HG02763 (cell line): ENCODE measurements around the gene RAD51B.

Experiments used
- ATAC-seq: cut with Tn5 transposase; IDR thresholded peaks from one replicate; pipeline ENCODE4 v1.9.1; 2021; ENCODE audit warnings: mild to moderate bottlenecking, moderate library complexity; ENCODE audit not compliant: unreplicated experiment

Gene RAD51B

GRCh38 chr14:68593806-68594536, 774.4 kb downstream of the RAD51B start:
- ATAC-seq, result no peak

GRCh38 chr14:68594737-68595380, 775.3 kb downstream of the RAD51B start:
- ATAC-seq, result no peak

GRCh38 chr14:68596211-68596610, 776.6 kb downstream of the RAD51B start:
- no peak for ATAC-seq

- no peak for ATAC-seq
Observed at GRCh38 chr14:68596701-68597100, 777.1 kb downstream of the RAD51B start.

GRCh38 chr14:68598089-68598488, 778.5 kb downstream of the RAD51B start:
- no peak for ATAC-seq

GRCh38 chr14:68598621-68599447, 779.3 kb downstream of the RAD51B start:
- no peak for ATAC-seq

GRCh38 chr14:68599896-68600610, 780.5 kb downstream of the RAD51B start:
- no peak for ATAC-seq

GRCh38 chr14:68602507-68602906, 782.9 kb downstream of the RAD51B start:
- no peak for ATAC-seq

- ATAC-seq, result no peak
Observed at GRCh38 chr14:68603533-68604360, 784.2 kb downstream of the RAD51B start.

GRCh38 chr14:68604361-68604730, 784.8 kb downstream of the RAD51B start:
- ATAC-seq, result no peak

- ATAC-seq, result no peak
Observed at GRCh38 chr14:68604822-68605221, 785.2 kb downstream of the RAD51B start.

- ATAC-seq, result no peak
Observed at GRCh38 chr14:68606176-68606575, 786.6 kb downstream of the RAD51B start.

GRCh38 chr14:68606644-68607043, 787.1 kb downstream of the RAD51B start:
- no peak for ATAC-seq

GRCh38 chr14:68607081-68607866, 787.7 kb downstream of the RAD51B start:
- ATAC-seq, result no peak

GRCh38 chr14:68607867-68608573, 788.4 kb downstream of the RAD51B start:
- no peak for ATAC-seq

GRCh38 chr14:68608574-68608962, 789.0 kb downstream of the RAD51B start:
- ATAC-seq, result no peak

- ATAC-seq, result no peak
Observed at GRCh38 chr14:68609012-68609411, 789.4 kb downstream of the RAD51B start.

GRCh38 chr14:68610251-68610793, 790.7 kb downstream of the RAD51B start:
- no peak for ATAC-seq

- no peak for ATAC-seq
Observed at GRCh38 chr14:68611599-68611998, 792.0 kb downstream of the RAD51B start.
